Gastrocnemius medialis (tissue), 4 donors: ENCODE results near the gene VAV1. TPM values are rescaled to one million over a fixed set of nuclear protein-coding genes. Genes with fewer than 3 reads are reported as not detected.
"Not testable (repeated sequence)": the region's sequence is repeated elsewhere in the genome, so short reads cannot be mapped to it uniquely, and the experiment has no call there.

ENCODE experiments used
- ATAC-seq, 2 donors: fragments of 150-250 bp; one replicate each; pipeline ENCODE4 v1.9.1; 2016
- DNase-seq, 2 donors: peaks; one replicate each; pipeline ENCODE4 v3.0.0-alpha.2; 2019
- H3K27ac ChIP-seq, 4 donors: fragments of 200-600 bp; sonication (generic); 1 replicate in 1 of 4; 2 replicates in 3 of 4; pipeline ENCODE4 v1.5.1; 2016 to 2018; ENCODE audit warnings: mild to moderate bottlenecking in 2 of 4, moderate library complexity in 1 of 4
- H3K27me3 ChIP-seq, 3 donors: fragments of 200-600 bp; sonication (generic) in 2 of 3; 1 replicate in 1 of 3; 2 replicates in 2 of 3; pipeline versions ENCODE4 v1.5.1 to v1.6.0; 2016 to 2019; ENCODE audit warnings: mild to moderate bottlenecking in 1 of 3, moderate library complexity in 1 of 3
- H3K36me3 ChIP-seq, 2 donors: fragments of 200-600 bp; sonication (generic) in 1 of 2; one replicate each; pipeline ENCODE4 v1.5.1; 2017 to 2018
- H3K4me1 ChIP-seq, 2 donors: fragments of 200-600 bp; sonication (generic) in 1 of 2; one replicate each; pipeline ENCODE4 v1.5.1; 2016 to 2017; ENCODE audit warnings: mild to moderate bottlenecking in 2 of 2
- H3K4me3 ChIP-seq, 4 donors: fragments of 200-600 bp; sonication (generic) in 3 of 4; 1 replicate in 1 of 4; 2 replicates in 3 of 4; pipeline ENCODE4 v1.5.1; 2016 to 2019; ENCODE audit warnings: mild to moderate bottlenecking in 2 of 4
- H3K9me3 ChIP-seq, 3 donors: fragments of 200-600 bp; sonication (generic) in 2 of 3; 1 replicate in 1 of 3; 2 replicates in 2 of 3; pipeline ENCODE4 v1.5.1; 2016 to 2019
- CTCF ChIP-seq, 5 experiments: fragments of 450-650 bp in 3 of 5; fragments of 200-600 bp in 2 of 5; sonication (generic) in 2 of 5; IDR thresholded peaks in 4 of 5; conservative IDR thresholded peaks in 1 of 5; 1 replicate in 4 of 5; 2 replicates in 1 of 5; pipeline ENCODE4 v1.5.1; 2016 to 2019; ENCODE audit warnings: antibody characterized with exemption in 5 of 5, mild to moderate bottlenecking in 3 of 5, moderate library complexity in 3 of 5
- POLR2A ChIP-seq, 2 donors: fragments of 450-650 bp; IDR thresholded peaks; one replicate each; pipeline ENCODE4 v1.6.1; 2017; ENCODE audit warnings: antibody characterized with exemption in 2 of 2, mild to moderate bottlenecking in 2 of 2, moderate library complexity in 2 of 2
- in situ Hi-C, 4 donors: fragments of 200-750 bp; cut with MboI; loops; one replicate each; pipeline versions ENCODE4 v1.15.0 to v1.8.0; 2017; ENCODE audit warnings: low sequenced_read_pairs in 4 of 4
- intact Hi-C: fragments of 100-400 bp; cut with DNase I; formaldehyde crosslinking; loops from one replicate; pipeline ENCODE4 v1.15.1; 2023; ENCODE audit warnings: low total_unique reads
- total RNA-seq, 4 donors: library from RNA; depleted of rRNA; stranded (reverse); fragments of >200 nt; gene quantifications; one replicate each; pipeline versions ENCODE4 v1.1.0 to v1.2.3, GENCODE V29; 2016

VAV1 gene
- total RNA-seq, 4 donors from 2014 or later: 0.63 to 1.8 (median 0.96) TPM

- no peak for ATAC-seq
- Histone ChIP-seq H3K9me3 (no peaks in the 10 kb centered on the region), H3K27ac (no peak overlapping the region), H3K27me3 (no peaks in the 10 kb centered on the region), H3K4me1 (no peaks in the 10 kb centered on the region), H3K36me3 (no peaks in the 10 kb centered on the region), H3K4me3 (no peak overlapping the region)
- no peak for DNase-seq
- TF ChIP-seq POLR2A (IDR thresholded peaks at IDR 0.05) (no peak), CTCF (IDR thresholded peaks at IDR 0.05 in 4 of 5, conservative IDR thresholded peaks at IDR 0.05 in 1 of 5) (no peak)
- intact Hi-C loops: no loop called here
- in situ Hi-C loops: loop anchor here in 3 of 4 donors (5.0 to 25.0 kb wide), 4 partner anchors 131 to 354 kb away; partner anchors contain the start of genes TUBB4A (in 3 of the 3), GPR108 (in 1 of the 3) and TRIP10 (in 1 of the 3)
Observed at GRCh38 chr19:6865849-6866248, 93.3 kb downstream of the VAV1 start.

DNA sequence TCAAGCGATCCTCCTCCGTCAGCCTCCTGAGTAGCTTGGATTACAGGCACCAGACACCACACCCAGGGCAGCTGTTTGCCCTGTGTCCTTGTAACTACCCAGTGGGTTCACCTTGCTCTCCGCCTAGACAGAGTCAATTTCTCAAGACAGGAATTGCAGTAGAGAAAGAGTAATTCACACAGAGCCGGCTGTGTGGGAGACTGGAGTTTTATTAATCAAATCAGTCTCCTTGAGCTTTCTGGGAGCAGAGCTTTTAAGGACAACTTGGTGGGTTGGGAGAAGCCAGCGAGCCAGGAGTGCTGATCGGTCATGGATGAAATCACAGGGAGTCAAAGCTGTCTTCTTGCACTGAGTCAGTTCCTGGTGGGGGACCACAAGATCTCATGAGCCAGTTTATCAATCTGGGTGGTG lies 94.2 kb downstream of the VAV1 start:
- H3K27ac ChIP-seq: no peak overlapping the region
- no peaks in the 10 kb centered on the region for H3K27me3 ChIP-seq
- no peaks in the 10 kb centered on the region for H3K9me3 ChIP-seq
- ATAC-seq: no peak
- DNase-seq: no peak
- H3K36me3 ChIP-seq: no peaks in the 10 kb centered on the region
- H3K4me1 ChIP-seq: no peaks in the 10 kb centered on the region
- in situ Hi-C loops: loop anchor here in 3 of 4 donors (5.0 to 25.0 kb wide), 4 partner anchors 132 to 354 kb away; partner anchors contain the start of genes TUBB4A (in 3 of the 3), GPR108 (in 1 of the 3) and TRIP10 (in 1 of the 3)
- intact Hi-C loops: no loop called here
- no peak for TF ChIP-seq POLR2A (IDR thresholded peaks at IDR 0.05)
- TF ChIP-seq CTCF (IDR thresholded peaks at IDR 0.05 in 4 of 5, conservative IDR thresholded peaks at IDR 0.05 in 1 of 5): no peak
- H3K4me3 ChIP-seq: no peak overlapping the region

DNA sequence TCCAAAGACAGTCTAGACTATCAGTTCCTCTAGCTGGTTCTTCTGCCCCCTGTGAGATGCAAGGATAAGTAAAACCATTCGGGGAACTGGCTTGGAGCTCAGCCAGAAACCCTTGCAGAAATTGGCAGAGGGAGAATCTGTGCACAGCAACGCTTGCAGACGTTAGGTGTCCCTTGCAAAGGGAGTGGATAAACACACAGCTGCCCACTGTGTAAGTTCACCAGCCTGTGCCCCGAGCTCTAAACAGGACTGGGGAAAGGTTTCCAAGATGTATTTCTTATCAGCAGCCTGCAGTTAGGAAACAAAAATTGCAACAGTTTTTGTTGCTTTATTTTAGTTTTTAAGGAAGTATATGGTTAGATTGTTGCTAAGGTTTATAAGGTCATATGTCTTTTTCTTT lies 95.8 kb downstream of the VAV1 start:
- in situ Hi-C loops: loop anchor here in 3 of 4 donors (5.0 to 25.0 kb wide), 4 partner anchors 134 to 356 kb away; partner anchors contain the start of genes TUBB4A (in 3 of the 3), GPR108 (in 1 of the 3) and TRIP10 (in 1 of the 3)
- H3K9me3 ChIP-seq: no peaks in the 10 kb centered on the region
- ATAC-seq (no peak), DNase-seq (peak in 1 of 2 donors; percentile 10)
- H3K27me3 ChIP-seq: no peaks in the 10 kb centered on the region
- H3K36me3 ChIP-seq: no peaks in the 10 kb centered on the region
- H3K4me1 ChIP-seq: no peaks in the 10 kb centered on the region
- intact Hi-C loops: no loop called here
- H3K27ac ChIP-seq: no peak overlapping the region
- no peak overlapping the region for H3K4me3 ChIP-seq
- no peak for TF ChIP-seq CTCF (IDR thresholded peaks at IDR 0.05 in 4 of 5, conservative IDR thresholded peaks at IDR 0.05 in 1 of 5)
- TF ChIP-seq POLR2A (IDR thresholded peaks at IDR 0.05): no peak

DNA sequence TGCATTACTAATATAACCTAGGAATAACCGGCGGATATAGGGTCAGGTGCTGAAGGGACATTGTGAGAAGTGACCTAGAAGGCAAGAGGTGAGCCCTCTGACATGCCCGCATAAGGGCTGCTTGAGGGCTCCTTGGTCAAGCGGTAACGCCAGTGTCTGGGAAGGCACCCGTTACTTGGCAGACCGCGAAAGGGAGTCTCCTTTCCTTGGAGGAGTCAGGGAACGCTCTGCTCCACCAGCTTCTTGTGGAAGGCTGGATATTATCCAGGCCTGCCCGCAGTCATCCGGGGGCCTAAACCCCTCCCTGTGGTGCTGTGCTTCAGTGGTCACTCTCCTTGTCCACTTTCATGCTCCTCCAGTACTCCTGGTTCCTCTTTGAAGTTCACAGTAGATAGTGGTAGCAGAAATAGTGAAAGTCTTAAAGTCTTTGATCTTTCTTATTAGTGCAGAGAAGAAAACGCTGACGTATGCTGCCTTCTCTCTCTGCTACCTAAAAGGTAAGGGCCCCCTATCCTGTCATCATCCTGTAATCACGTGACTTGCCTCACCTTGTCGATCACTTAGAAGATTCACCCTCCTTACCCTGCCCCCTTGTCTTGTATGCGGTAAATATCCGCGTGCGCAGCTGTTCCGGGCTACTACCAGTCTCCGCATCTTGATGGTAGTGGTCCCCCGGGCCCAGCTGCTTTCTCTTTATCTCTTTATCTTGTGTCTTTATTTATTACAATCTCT lies 96.8 kb downstream of the VAV1 start:
- H3K27me3 ChIP-seq, H3K4me1 ChIP-seq, H3K9me3 ChIP-seq, ATAC-seq, H3K4me3 ChIP-seq, H3K27ac ChIP-seq, DNase-seq, H3K36me3 ChIP-seq, intact Hi-C loops: not testable (repeated sequence)
- in situ Hi-C loops: loop anchor here in 3 of 4 donors (5.0 to 25.0 kb wide), 4 partner anchors 135 to 357 kb away; partner anchors contain the start of genes TUBB4A (in 3 of the 3), GPR108 (in 1 of the 3) and TRIP10 (in 1 of the 3)

DNA sequence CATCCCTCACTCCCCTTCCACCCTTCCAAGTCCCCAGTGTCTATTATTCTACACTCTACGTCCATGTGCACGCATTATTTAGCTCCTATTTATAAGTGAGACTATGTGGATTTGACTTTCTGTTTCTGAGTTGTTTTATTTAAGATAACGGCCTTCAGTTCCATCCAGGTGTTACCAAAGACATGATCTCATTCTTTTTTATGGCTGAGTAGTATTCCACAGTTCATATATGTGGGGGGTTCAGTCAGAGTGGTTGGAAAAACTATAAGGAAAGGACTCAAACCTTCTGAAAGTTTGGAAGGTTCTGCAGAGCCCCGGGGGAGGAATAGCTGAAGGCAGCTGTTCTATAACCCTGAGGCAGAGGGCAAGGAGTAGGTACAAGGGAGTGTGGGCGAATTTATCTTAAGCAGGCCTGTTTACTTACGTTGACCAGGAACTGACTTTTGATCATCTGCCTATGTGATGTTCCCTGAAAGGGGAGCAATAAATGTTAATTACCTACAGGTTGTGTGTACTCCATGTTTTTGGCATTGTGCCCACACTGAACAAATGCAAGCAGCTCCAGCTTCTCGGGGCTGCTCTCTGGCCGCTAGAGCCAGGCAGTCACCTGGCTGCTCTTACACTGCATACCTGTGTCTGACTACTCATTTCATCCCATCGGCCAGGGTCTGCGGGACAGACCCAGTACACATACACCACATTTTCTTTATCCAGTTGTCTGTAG lies 101.4 kb downstream of the VAV1 start:
- TF ChIP-seq POLR2A (IDR thresholded peaks at IDR 0.05): no peak
- no peak for TF ChIP-seq CTCF (IDR thresholded peaks at IDR 0.05 in 4 of 5, conservative IDR thresholded peaks at IDR 0.05 in 1 of 5)
- ATAC-seq (no peak), DNase-seq (no peak)
- intact Hi-C loops: no loop called here
- in situ Hi-C loops: loop anchor here in 3 of 4 donors (25.0 kb wide), 2 partner anchors 237 to 362 kb away; partner anchors contain the start of gene TUBB4A (in 3 of the 3)
- Histone ChIP-seq H3K4me1 (no peaks in the 10 kb centered on the region), H3K36me3 (no peaks in the 10 kb centered on the region), H3K27me3 (no peaks in the 10 kb centered on the region), H3K4me3 (no peak overlapping the region), H3K27ac (no peak overlapping the region), H3K9me3 (no peaks in the 10 kb centered on the region)
